ENCODE data around the gene CTIF.

DNA sequence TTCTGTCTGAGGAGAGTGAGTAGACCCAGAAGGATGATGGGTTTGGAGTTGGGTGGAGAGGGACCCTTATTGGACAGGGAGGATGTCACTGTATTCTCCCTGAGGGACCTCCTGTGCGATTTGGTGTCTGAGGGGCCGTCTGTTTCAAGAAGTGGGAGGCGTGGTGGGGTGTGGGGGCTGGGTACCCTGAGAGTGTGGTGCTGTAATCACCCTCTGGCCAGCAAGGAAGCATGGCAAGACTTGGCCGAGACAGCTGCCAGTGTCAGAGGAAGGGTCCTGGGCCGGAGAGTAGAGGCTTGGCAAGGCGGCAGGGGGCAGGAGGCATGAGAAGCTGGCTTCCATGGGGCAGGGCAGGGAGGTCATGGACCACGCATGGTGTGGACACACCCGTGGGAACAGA is 43.1 kb downstream of the CTIF start:
- TF ChIP-seq, protein P1, sequence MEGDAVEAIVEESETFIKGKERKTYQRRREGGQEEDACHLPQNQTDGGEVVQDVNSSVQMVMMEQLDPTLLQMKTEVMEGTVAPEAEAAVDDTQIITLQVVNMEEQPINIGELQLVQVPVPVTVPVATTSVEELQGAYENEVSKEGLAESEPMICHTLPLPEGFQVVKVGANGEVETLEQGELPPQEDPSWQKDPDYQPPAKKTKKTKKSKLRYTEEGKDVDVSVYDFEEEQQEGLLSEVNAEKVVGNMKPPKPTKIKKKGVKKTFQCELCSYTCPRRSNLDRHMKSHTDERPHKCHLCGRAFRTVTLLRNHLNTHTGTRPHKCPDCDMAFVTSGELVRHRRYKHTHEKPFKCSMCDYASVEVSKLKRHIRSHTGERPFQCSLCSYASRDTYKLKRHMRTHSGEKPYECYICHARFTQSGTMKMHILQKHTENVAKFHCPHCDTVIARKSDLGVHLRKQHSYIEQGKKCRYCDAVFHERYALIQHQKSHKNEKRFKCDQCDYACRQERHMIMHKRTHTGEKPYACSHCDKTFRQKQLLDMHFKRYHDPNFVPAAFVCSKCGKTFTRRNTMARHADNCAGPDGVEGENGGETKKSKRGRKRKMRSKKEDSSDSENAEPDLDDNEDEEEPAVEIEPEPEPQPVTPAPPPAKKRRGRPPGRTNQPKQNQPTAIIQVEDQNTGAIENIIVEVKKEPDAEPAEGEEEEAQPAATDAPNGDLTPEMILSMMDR (IDR thresholded peaks at IDR 0.05): no peak
- no peak for TF ChIP-seq ZFX (IDR thresholded peaks at IDR 0.05; ENCODE audit: borderline replicate concordance)

All from 22Rv1 (cell line).